ENCODE results near the gene BACE2. TPM values are rescaled to one million over a fixed set of nuclear protein-coding genes. Genes with fewer than 3 reads are reported as not detected.
"Not testable (repeated sequence)": the region's sequence is repeated elsewhere in the genome, so short reads cannot be mapped to it uniquely, and the experiment has no call there.

BACE2 gene
- total RNA-seq, 2 donors from 2014 or later = 9.1 to 16.7 TPM

GRCh38 chr21:41235201-41235600 lies 67.2 kb downstream of the BACE2 start:
- no peak overlapping the region for H3K4me3 ChIP-seq (ENCODE audit: low read length)
- no peaks in the 10 kb centered on the region for H3K9me3 ChIP-seq (ENCODE audit: control insufficient read depth, low read length)
- H3K9me3 Mint-ChIP-seq = peaks cover 2% of the 10 kb centered on the region
- TF ChIP-seq CTCF (conservative IDR thresholded peaks at IDR 0.05) = no peak
- no peak overlapping the region for H3K27ac Mint-ChIP-seq
- H3K27me3 ChIP-seq (ENCODE audit: control insufficient read depth, insufficient read depth, low read length, poor library complexity, severe bottlenecking) = no peaks in the 10 kb centered on the region
- no peaks in the 10 kb centered on the region for H3K4me1 ChIP-seq (ENCODE audit: control insufficient read depth, insufficient read depth, low read length)
- peaks cover 8% of the 10 kb centered on the region for H3K36me3 Mint-ChIP-seq (ENCODE audit: low read depth)
- H3K27me3 Mint-ChIP-seq (ENCODE audit: insufficient read depth) = no peaks in the 10 kb centered on the region
- no peaks in the 10 kb centered on the region for H3K4me1 Mint-ChIP-seq
- DNase-seq = no peak
- no peak overlapping the region for H3K9ac ChIP-seq (ENCODE audit: extremely low read depth, low read length, poor library complexity, severe bottlenecking)
- no peak overlapping the region for H3K4me3 Mint-ChIP-seq
- H3K36me3 ChIP-seq (ENCODE audit: control insufficient read depth, insufficient read depth, low read length) = no peaks in the 10 kb centered on the region
- H3K27ac ChIP-seq (ENCODE audit: low read depth, low read length) = no peak overlapping the region
- 73 to 100% methylated on average over 1 to 3 of the region's 3 CpGs for WGBS, 2 experiments (ENCODE audit: insufficient coverage in 1 of 2, insufficient read length in 1 of 2)

- H3K36me3 Mint-ChIP-seq (ENCODE audit: low read depth) = peaks cover 8% of the 10 kb centered on the region
- H3K9ac ChIP-seq (ENCODE audit: extremely low read depth, low read length, poor library complexity, severe bottlenecking) = no peak overlapping the region
- 91 to 93% methylated on average over 14 to 16 of the region's 16 CpGs for WGBS, 2 experiments (ENCODE audit: insufficient coverage in 1 of 2, insufficient read length in 1 of 2)
- H3K4me1 ChIP-seq (ENCODE audit: control insufficient read depth, insufficient read depth, low read length) = no peaks in the 10 kb centered on the region
- no peak overlapping the region for H3K27ac Mint-ChIP-seq
- H3K4me3 ChIP-seq (ENCODE audit: low read length) = no peak overlapping the region
- no peaks in the 10 kb centered on the region for H3K4me1 Mint-ChIP-seq
- no peaks in the 10 kb centered on the region for H3K27me3 ChIP-seq (ENCODE audit: control insufficient read depth, insufficient read depth, low read length, poor library complexity, severe bottlenecking)
- no peak for DNase-seq
- H3K27ac ChIP-seq (ENCODE audit: low read depth, low read length) = no peak overlapping the region
- no peaks in the 10 kb centered on the region for H3K27me3 Mint-ChIP-seq (ENCODE audit: insufficient read depth)
- TF ChIP-seq CTCF (conservative IDR thresholded peaks at IDR 0.05) = no peak
- peaks cover 2% of the 10 kb centered on the region for H3K9me3 Mint-ChIP-seq
- no peak overlapping the region for H3K4me3 Mint-ChIP-seq
- no peaks in the 10 kb centered on the region for H3K9me3 ChIP-seq (ENCODE audit: control insufficient read depth, low read length)
- no peaks in the 10 kb centered on the region for H3K36me3 ChIP-seq (ENCODE audit: control insufficient read depth, insufficient read depth, low read length)
These were observed 68.5 kb downstream of the BACE2 start for GRCh38 chr21:41236352-41236973.

- WGBS, 2 experiments (ENCODE audit: insufficient coverage in 1 of 2, insufficient read length in 1 of 2) = 92% methylated on average over 8 of the region's 10 CpGs; no CpG with 5 or more reads in 1 of the 2 experiments
- not testable (repeated sequence) for H3K9me3 ChIP-seq (ENCODE audit: control insufficient read depth, low read length); H3K36me3 ChIP-seq (ENCODE audit: control insufficient read depth, insufficient read depth, low read length); H3K4me3 Mint-ChIP-seq; H3K27ac ChIP-seq (ENCODE audit: low read depth, low read length); H3K4me1 Mint-ChIP-seq; H3K27me3 ChIP-seq (ENCODE audit: control insufficient read depth, insufficient read depth, low read length, poor library complexity, severe bottlenecking); H3K9ac ChIP-seq (ENCODE audit: extremely low read depth, low read length, poor library complexity, severe bottlenecking); H3K27me3 Mint-ChIP-seq (ENCODE audit: insufficient read depth); H3K9me3 Mint-ChIP-seq; H3K36me3 Mint-ChIP-seq (ENCODE audit: low read depth); H3K4me1 ChIP-seq (ENCODE audit: control insufficient read depth, insufficient read depth, low read length); H3K4me3 ChIP-seq (ENCODE audit: low read length); H3K27ac Mint-ChIP-seq
- DNase-seq = peak; percentile 28
These were observed 70.3 kb downstream of the BACE2 start for GRCh38 chr21:41238081-41238796.

Data from endodermal cell (in vitro differentiated cells).